COR-L47 (cell line): ENCODE data around the gene IL6.
"Not testable (repeated sequence)": the region's sequence is repeated elsewhere in the genome, so short reads cannot be mapped to it uniquely, and the experiment has no call there.

Experiments used
- DNase-seq: peaks from one replicate; lab custom pipeline; 2025; lab: John Stamatoyannopoulos, UW

IL6 gene

GRCh38 chr7:22703978-22704610, 22.9 kb upstream of the IL6 start:
- not testable (repeated sequence) for DNase-seq

DNA sequence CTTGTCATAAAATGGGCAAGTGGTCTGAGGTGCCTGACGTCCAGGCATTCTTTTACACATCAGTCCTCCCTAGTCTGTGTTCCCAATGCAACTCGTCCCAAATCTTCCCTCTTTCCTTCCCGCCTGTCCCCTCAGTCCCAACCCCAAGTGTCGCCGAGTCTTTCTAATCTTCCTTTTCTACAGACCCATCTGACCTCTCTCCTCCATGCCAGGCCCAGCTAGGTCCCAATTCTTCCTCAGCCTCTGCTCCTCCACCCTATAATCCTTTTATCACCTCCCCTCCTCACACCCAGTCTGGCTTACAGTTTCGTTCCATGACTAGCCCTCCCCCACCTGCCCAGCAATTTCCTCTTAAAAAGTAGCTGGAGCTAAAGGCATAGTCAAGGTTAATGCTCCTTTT, 22.3 kb upstream of the IL6 start:
- not testable (repeated sequence) for DNase-seq

DNA sequence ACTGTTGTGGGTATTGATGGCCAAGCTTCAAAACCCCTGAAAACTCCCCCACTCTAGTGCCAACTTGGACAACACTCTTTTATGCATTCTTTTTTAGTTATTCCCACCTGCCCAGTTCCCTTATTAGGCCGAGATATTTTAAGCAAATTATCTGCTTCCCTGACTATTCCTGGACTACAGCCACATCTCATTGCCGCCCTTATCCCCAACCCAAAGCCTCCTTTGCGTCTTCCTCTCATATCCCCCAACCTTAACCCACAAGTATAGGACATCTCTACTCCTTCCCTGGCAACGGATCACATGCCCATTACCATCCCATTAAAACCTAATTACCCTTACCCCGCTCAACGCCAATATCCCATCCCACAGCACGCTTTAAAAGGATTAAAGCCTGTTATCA, 21.1 kb upstream of the IL6 start:
- not testable (repeated sequence) for DNase-seq

GRCh38 chr7:22707026-22707691, 19.8 kb upstream of the IL6 start:
- DNase-seq, result not testable (repeated sequence)

DNA sequence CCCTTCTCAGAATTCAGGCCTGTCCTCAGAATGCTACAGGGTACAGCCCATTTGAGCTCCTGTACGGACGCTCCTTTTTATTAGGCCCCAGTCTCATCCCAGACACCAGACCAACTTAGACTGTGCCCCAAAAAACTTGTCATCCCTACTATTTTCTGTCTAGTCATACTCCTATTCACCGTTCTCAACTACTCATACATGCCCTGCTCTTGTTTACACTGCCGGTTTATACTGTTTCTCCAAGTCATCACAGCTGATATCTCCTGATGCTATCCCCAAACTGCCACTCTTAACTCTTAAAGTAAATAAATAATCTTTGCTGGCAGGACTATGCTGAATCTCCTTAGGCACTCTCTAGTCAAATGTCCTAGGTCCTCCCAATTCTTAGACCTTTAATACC, 18.8 kb upstream of the IL6 start:
- DNase-seq, result not testable (repeated sequence)

DNA sequence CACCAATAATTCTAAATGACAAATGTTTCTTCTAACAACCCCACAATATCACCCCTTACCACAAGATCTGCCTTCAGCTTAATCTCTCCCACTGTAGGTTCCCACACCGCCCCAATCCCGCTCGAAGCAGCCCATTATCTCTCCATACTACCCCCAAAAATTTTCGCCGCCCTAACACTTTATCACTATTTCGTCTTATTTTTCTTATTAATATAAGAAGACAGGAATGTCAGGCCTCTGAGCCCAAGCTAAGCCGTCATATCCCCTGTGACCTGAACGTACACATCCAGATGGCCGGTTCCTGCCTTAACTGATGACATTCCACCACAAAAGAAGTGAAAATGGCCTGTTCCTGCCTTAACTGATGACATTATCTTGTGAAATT, 18.3 kb upstream of the IL6 start:
- DNase-seq, result not testable (repeated sequence)

DNA sequence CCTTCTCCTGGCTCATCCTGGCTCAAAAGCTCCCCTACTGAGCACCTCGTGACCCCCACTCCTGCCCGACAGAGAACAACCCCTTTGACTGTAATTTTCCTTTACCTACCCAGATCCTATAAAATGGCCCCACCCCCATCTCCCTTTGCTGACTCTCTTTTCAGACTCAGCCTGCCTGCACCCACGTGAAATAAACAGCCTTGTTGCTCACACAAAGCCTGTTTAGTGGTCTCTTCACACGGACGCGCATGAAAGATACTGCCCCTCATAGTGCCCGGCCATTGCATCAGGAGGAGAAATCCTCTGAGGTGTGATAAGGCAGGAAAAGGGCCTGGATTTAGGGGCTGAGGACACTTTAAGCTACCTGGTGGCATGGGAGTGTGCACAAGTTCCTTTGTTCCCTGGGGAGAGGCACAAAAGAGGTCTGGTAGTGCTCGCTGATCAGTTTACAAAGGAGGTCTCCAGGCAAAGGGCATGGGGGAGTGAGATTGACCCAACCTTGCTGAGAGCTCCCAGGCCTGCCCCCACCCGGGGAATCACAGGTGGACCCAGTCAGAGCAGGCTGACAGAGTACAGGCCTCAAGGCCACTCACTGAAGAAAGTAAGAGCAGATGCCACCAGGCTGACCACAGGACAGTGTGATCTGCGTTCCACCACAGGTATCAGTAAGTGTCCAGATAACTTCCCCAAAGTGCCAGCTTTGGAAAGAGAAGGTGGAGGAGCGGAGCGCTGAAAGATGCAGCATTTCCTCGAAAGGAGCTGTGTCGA, 17.8 kb upstream of the IL6 start:
- not testable (repeated sequence) for DNase-seq

DNA sequence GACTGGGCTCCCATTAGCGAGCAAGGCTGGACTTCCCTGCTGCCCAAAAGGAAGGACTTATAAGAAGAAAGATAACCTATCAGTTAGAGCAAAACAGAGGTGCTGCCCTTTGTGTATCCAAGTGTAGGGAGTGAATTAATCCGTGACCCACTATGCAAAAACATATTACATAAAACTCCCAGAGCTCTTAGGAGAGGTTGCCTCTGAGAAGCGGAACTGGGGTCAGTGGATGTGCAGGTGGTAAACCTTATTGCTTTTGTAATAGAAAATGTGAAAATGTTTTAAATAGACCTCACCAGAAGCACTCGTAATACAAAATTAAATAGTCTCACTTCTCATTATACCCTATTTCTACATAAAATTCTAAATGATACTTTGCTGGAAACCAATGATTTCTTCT, 17.1 kb upstream of the IL6 start:
- DNase-seq, result no peak

- DNase-seq, result no peak
Measured at GRCh38 chr7:22712999-22713398, 14.0 kb upstream of the IL6 start.

DNA sequence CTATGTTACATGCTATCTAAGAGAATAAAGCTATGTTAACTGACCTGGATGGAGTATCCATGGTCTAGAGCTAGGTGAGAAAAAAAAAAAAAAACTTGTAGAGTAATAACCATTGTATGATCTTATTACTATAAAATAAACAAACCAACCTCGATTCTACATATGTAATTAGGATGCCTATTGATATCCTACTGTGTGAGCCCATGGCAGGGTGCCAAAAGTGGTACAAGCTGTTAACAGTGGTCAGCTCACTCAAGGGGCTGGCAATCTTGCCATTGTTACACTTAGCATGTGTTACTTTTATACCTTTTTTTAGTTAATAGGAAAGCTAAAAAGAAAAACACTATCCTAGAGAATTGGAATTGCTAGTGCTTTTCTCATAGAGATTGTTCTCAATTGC, 13.5 kb upstream of the IL6 start:
- DNase-seq, result peak; percentile 44

DNA sequence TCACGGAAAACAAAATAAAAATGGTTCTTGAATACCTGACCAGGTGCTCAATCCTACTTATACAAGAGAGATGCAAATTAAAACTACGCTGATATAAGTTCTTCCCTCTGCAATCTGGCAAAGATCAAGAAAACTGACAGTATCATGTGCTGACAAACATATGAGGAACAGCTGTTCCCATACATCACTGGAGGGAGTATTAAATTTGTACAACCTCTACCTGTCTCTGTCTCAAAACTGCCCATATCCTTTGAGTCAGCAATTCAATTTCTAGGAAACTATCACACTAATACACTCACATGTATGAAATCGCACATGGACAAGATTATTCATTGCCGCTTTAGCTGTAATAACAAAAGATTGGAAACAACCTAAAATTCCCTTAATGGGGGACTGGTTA, 11.0 kb upstream of the IL6 start:
- no peak for DNase-seq

- no peak for DNase-seq
Measured at GRCh38 chr7:22717760-22718159, 9.2 kb upstream of the IL6 start.

DNA sequence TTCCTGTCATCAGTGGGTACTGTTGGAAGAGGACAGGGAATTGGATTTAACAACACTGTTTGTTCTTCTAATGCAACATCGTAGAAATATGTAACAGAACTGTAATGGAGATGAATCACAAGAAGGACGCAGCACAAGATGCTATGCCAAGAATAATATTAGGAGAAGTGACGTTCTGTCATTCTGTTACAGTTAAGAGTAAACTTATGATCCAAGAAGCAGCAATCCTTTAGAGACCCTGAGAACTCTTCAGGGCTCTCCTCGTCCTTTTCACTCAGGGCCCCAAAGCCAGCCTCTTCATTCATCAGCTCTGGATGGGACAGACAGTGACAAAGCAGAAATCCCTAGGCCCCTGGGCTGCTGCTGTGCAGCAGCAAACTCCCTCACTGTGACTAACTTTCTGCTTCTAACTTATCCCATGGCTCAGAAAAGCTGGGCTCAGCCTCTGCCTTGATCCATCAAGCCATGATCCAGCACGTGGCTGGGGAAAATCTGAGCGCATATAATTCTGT, 8.7 kb upstream of the IL6 start:
- no peak for DNase-seq

DNA sequence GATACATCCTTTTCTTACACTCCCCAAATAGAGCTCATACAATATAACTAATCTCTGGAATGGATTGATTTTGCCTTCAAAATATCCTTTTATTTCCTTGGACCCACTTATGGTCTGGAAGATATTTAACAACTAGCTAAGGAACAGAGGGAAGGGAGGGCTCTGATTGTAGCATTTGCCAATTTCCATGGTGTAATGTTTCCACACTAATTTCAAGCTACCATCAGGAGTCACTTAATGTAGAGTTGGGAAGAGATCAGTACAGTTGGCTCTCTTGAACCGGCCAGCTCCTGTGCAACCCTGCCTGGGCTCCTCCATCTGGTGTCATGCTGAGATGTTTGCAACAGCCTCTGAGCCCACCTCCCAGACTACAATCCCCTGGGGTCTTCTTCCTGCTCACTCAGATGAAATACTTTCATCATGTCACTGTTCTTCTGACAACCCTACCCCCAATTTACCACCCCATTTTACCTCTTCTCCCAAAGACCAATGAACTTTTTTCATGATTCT, 8.0 kb upstream of the IL6 start:
- no peak for DNase-seq

- no peak for DNase-seq
Measured at GRCh38 chr7:22720791-22721786, 5.9 kb upstream of the IL6 start.

- DNase-seq, result no peak
Measured at GRCh38 chr7:22722536-22723180, 4.3 kb upstream of the IL6 start.

GRCh38 chr7:22723181-22723601, 3.8 kb upstream of the IL6 start:
- no peak for DNase-seq

DNA sequence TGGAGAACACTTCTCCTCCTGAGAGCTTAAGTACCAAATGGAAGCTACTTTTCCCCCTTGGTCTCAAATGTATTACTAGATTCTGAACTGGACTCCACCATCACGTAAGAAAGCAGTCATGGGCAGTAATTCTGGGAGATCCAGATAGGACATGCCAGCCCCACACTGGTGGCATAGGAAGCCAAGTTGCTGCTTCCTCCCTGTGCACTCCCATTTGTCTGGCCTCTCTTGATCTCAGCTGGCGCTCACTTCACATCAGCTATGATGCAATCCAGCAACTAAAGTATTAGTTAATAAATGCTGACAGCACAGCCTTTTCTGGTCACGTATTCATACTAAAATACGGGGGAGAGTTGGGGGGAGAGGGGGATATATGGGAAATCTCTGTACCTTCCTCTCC, 3.4 kb upstream of the IL6 start:
- no peak for DNase-seq

- DNase-seq, result no peak
Measured at GRCh38 chr7:22724861-22725260, 2.1 kb upstream of the IL6 start.

DNA sequence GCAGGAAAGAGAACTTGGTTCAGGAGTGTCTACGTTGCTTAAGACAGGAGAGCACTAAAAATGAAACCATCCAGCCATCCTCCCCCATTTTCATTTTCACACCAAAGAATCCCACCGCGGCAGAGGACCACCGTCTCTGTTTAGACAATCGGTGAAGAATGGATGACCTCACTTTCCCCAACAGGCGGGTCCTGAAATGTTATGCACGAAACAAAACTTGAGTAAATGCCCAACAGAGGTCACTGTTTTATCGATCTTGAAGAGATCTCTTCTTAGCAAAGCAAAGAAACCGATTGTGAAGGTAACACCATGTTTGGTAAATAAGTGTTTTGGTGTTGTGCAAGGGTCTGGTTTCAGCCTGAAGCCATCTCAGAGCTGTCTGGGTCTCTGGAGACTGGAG, 1.4 kb upstream of the IL6 start:
- no peak for DNase-seq

DNA sequence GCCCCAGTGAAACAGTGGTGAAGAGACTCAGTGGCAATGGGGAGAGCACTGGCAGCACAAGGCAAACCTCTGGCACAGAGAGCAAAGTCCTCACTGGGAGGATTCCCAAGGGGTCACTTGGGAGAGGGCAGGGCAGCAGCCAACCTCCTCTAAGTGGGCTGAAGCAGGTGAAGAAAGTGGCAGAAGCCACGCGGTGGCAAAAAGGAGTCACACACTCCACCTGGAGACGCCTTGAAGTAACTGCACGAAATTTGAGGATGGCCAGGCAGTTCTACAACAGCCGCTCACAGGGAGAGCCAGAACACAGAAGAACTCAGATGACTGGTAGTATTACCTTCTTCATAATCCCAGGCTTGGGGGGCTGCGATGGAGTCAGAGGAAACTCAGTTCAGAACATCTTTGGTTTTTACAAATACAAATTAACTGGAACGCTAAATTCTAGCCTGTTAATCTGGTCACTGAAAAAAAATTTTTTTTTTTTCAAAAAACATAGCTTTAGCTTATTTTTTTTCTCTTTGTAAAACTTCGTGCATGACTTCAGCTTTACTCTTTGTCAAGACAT, 574 bp upstream of the IL6 start:
- peak; percentile 60 for DNase-seq
